Astrocyte (in vitro differentiated cells and primary cell): Measurements from ENCODE around the gene CCDC102A. TPM values are rescaled to one million over a fixed set of nuclear protein-coding genes. Genes with fewer than 3 reads are reported as not detected.

Source experiments
- DNase-seq: peaks from one replicate; pipeline ENCODE4 v3.0.0-alpha.2; 2010; ENCODE audit warnings: low read depth
- FAIRE-seq: peaks from 2 replicates; lab custom pipeline; 2011; peaks lifted over from hg19 to GRCh38; lab: Jason Lieb, UNC
- H2AFZ ChIP-seq: 2 replicates; pipeline ENCODE4 v1.6.0; 2012; ENCODE audit warnings: low read depth, low read length, inconsistent platforms
- H3K27ac ChIP-seq: 2 replicates; pipeline ENCODE4 v1.5.1; 2011; ENCODE audit warnings: low read depth, low read length, inconsistent platforms
- H3K27me3 ChIP-seq: 2 replicates; pipeline ENCODE4 v1.6.0; 2011; ENCODE audit warnings: low read length, inconsistent platforms; ENCODE audit not compliant: insufficient read depth
- H3K36me3 ChIP-seq: 2 replicates; pipeline ENCODE4 v1.5.1; 2011; ENCODE audit warnings: low read length, inconsistent platforms; ENCODE audit not compliant: insufficient read depth
- H3K4me1 ChIP-seq: 2 replicates; pipeline ENCODE4 v1.5.1; 2011; ENCODE audit warnings: low read length, inconsistent platforms; ENCODE audit not compliant: insufficient read depth
- H3K4me2 ChIP-seq: 2 replicates; pipeline ENCODE4 v1.6.0; 2012; ENCODE audit warnings: low read length, inconsistent platforms
- H3K4me3 ChIP-seq: 2 replicates; pipeline ENCODE4 v1.5.1; 2011; ENCODE audit warnings: low read depth, mild to moderate bottlenecking, low read length, inconsistent platforms; ENCODE audit not compliant: insufficient read depth
- H3K79me2 ChIP-seq: 2 replicates; pipeline ENCODE4 v1.6.0; 2012; ENCODE audit warnings: mild to moderate bottlenecking, low read length, inconsistent platforms; ENCODE audit not compliant: insufficient read depth
- H3K9ac ChIP-seq: 2 replicates; pipeline ENCODE4 v1.6.0; 2012; ENCODE audit warnings: mild to moderate bottlenecking, low read length, inconsistent platforms
- H3K9me3 ChIP-seq: 2 replicates; pipeline ENCODE4 v1.5.1; 2012; ENCODE audit warnings: low read depth, mild to moderate bottlenecking, low read length, inconsistent platforms; ENCODE audit not compliant: insufficient read depth
- H4K20me1 ChIP-seq: 2 replicates; pipeline ENCODE4 v1.6.0; 2012; ENCODE audit warnings: low read length, inconsistent platforms; ENCODE audit not compliant: insufficient read depth
- H3K27ac Mint-ChIP-seq: one replicate; pipeline ENCODE4 v1.8.0; 2021; ENCODE audit warnings: mild to moderate bottlenecking, mixed read lengths; ENCODE audit not compliant: unreplicated experiment
- H3K27me3 Mint-ChIP-seq: one replicate; pipeline ENCODE4 v1.8.0; 2021; ENCODE audit warnings: low read depth, mixed read lengths; ENCODE audit not compliant: unreplicated experiment
- H3K36me3 Mint-ChIP-seq: one replicate; pipeline ENCODE4 v1.8.0; 2021; ENCODE audit warnings: low read depth, mixed read lengths; ENCODE audit not compliant: unreplicated experiment
- H3K4me1 Mint-ChIP-seq: one replicate; pipeline ENCODE4 v1.8.0; 2021; ENCODE audit warnings: low read depth, mixed read lengths; ENCODE audit not compliant: unreplicated experiment
- H3K4me3 Mint-ChIP-seq: one replicate; pipeline ENCODE4 v1.8.0; 2021; ENCODE audit warnings: mild to moderate bottlenecking, moderate library complexity, mixed read lengths; ENCODE audit not compliant: unreplicated experiment
- H3K9me3 Mint-ChIP-seq: one replicate; pipeline ENCODE4 v1.8.0; 2021; ENCODE audit warnings: mild to moderate bottlenecking, mixed read lengths; ENCODE audit not compliant: unreplicated experiment
- CTCF ChIP-seq: IDR thresholded peaks from 2 replicates; pipeline ENCODE4 v1.5.1; 2011; ENCODE audit warnings: low read depth, mild to moderate bottlenecking, inconsistent platforms, low read length, moderate library complexity; ENCODE audit not compliant: insufficient read depth
- EZH2 ChIP-seq: IDR thresholded peaks from 2 replicates; pipeline ENCODE4 v1.6.1; 2012; ENCODE audit warnings: mild to moderate bottlenecking, low read length, inconsistent platforms; ENCODE audit not compliant: insufficient read depth
- total RNA-seq: library from RNA; stranded (reverse); gene quantifications from 2 replicates; pipeline ENCODE4 v1.2.1, GENCODE V29; 2021

The CCDC102A gene
- total RNA-seq, 1 donor from 2014 or later, result 8.8 TPM

- Mint-ChIP-seq H3K4me1 (no peaks in the 10 kb centered on the region), H3K36me3 (no peaks in the 10 kb centered on the region), H3K9me3 (peaks cover 18% of the 10 kb centered on the region), H3K27ac (no peak overlapping the region), H3K27me3 (peaks cover 27% of the 10 kb centered on the region), H3K4me3 (no peak overlapping the region)
- H3K9me3 ChIP-seq, result peaks cover 7% of the 10 kb centered on the region
- no peaks in the 10 kb centered on the region for H3K4me1 ChIP-seq
- no peak overlapping the region for H3K4me3 ChIP-seq
- H3K36me3 ChIP-seq, result no peaks in the 10 kb centered on the region
- H3K4me2 ChIP-seq, result no peak overlapping the region
- DNase-seq (no peak), FAIRE-seq (no peak)
- no peak for TF ChIP-seq EZH2
- no peak for TF ChIP-seq CTCF
- H3K27ac ChIP-seq, result no peak overlapping the region
- peaks cover 15% of the 10 kb centered on the region for H3K27me3 ChIP-seq
- H3K9ac ChIP-seq, result no peak overlapping the region
- H3K79me2 ChIP-seq, result no peaks in the 10 kb centered on the region
- no peak overlapping the region for H2AFZ ChIP-seq
- H4K20me1 ChIP-seq, result no peaks in the 10 kb centered on the region
Measured at GRCh38 chr16:57559072-57559790, 22.9 kb upstream of the CCDC102A start.

GRCh38 chr16:57556941-57557541 lies 20.7 kb upstream of the CCDC102A start:
- Histone ChIP-seq H3K4me2 (no peak overlapping the region), H2AFZ (no peak overlapping the region), H4K20me1 (no peaks in the 10 kb centered on the region), H3K9me3 (peaks cover 7% of the 10 kb centered on the region), H3K27ac (no peak overlapping the region), H3K27me3 (peaks cover 21% of the 10 kb centered on the region), H3K79me2 (no peaks in the 10 kb centered on the region), H3K4me3 (no peak overlapping the region), H3K36me3 (no peaks in the 10 kb centered on the region), H3K9ac (no peak overlapping the region), H3K4me1 (no peaks in the 10 kb centered on the region)
- H3K27me3 Mint-ChIP-seq, result peaks cover 21% of the 10 kb centered on the region
- DNase-seq (no peak), FAIRE-seq (no peak)
- peaks cover 20% of the 10 kb centered on the region for H3K9me3 Mint-ChIP-seq
- H3K4me1 Mint-ChIP-seq, result no peaks in the 10 kb centered on the region
- no peak for TF ChIP-seq CTCF
- no peak for TF ChIP-seq EZH2
- H3K27ac Mint-ChIP-seq, result no peak overlapping the region
- H3K36me3 Mint-ChIP-seq, result no peaks in the 10 kb centered on the region
- no peak overlapping the region for H3K4me3 Mint-ChIP-seq

GRCh38 chr16:57555831-57556230 lies 19.5 kb upstream of the CCDC102A start:
- no peaks in the 10 kb centered on the region for H3K9me3 ChIP-seq
- H3K4me3 ChIP-seq, result no peak overlapping the region
- H3K36me3 Mint-ChIP-seq, result peaks cover 4% of the 10 kb centered on the region
- no peaks in the 10 kb centered on the region for H3K4me1 Mint-ChIP-seq
- no peak overlapping the region for H3K4me2 ChIP-seq
- H3K4me1 ChIP-seq, result no peaks in the 10 kb centered on the region
- H3K27ac Mint-ChIP-seq, result no peak overlapping the region
- no peaks in the 10 kb centered on the region for H4K20me1 ChIP-seq
- no peak overlapping the region for H3K4me3 Mint-ChIP-seq
- peaks cover 25% of the 10 kb centered on the region for H3K27me3 ChIP-seq
- FAIRE-seq (no peak), DNase-seq (no peak)
- no peak overlapping the region for H3K9ac ChIP-seq
- H3K9me3 Mint-ChIP-seq, result peaks cover 20% of the 10 kb centered on the region
- no peaks in the 10 kb centered on the region for H3K79me2 ChIP-seq
- H3K27ac ChIP-seq, result no peak overlapping the region
- peaks cover 9% of the 10 kb centered on the region for H3K27me3 Mint-ChIP-seq
- no peak for TF ChIP-seq EZH2
- TF ChIP-seq CTCF, result no peak
- no peak overlapping the region for H2AFZ ChIP-seq
- H3K36me3 ChIP-seq, result no peaks in the 10 kb centered on the region
